ENCODE results near the gene CACNA1B.

CACNA1B gene

DNA sequence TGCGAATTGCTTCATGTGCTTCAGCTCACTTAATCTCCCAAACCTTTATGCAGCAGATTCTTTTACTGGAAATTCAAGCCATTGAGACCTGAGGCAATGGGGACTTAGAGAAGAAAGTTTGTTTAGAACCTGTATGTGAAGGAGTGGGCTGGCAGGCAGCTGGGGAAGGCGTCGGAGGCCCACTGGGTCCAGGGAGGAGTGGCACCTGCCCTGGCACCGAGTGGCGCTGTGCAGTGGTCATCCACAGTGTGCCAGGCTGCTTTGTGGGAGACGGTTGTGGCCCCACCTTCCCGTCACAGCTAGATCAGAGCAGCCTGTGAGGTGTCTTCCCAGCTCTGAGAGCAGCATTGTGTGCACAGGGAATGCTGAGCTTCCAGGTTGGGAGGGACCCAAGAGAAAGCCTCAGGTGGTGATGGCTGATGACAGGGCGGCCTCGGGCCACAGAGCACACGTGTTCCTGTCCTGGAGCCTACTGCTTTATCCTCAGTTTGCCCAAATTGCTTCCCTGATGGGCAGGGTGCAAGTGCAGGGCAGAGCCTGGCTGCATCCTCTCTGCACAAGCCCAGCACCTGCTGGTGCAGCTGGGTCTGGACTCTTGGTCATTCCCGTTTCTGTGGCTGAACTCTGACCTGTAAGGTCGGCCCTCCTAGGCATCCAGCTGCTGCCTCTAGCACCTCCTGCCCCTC is 175.2 kb downstream of the CACNA1B start:
- in situ Hi-C loops (cut with MboI; ENCODE audit: low sequenced_read_pairs, unreplicated experiment): no loop called here
- TF ChIP-seq, protein P1, sequence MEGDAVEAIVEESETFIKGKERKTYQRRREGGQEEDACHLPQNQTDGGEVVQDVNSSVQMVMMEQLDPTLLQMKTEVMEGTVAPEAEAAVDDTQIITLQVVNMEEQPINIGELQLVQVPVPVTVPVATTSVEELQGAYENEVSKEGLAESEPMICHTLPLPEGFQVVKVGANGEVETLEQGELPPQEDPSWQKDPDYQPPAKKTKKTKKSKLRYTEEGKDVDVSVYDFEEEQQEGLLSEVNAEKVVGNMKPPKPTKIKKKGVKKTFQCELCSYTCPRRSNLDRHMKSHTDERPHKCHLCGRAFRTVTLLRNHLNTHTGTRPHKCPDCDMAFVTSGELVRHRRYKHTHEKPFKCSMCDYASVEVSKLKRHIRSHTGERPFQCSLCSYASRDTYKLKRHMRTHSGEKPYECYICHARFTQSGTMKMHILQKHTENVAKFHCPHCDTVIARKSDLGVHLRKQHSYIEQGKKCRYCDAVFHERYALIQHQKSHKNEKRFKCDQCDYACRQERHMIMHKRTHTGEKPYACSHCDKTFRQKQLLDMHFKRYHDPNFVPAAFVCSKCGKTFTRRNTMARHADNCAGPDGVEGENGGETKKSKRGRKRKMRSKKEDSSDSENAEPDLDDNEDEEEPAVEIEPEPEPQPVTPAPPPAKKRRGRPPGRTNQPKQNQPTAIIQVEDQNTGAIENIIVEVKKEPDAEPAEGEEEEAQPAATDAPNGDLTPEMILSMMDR (IDR thresholded peaks at IDR 0.05; ENCODE audit: borderline replicate concordance, control extremely low read depth, extremely low read depth, insufficient read depth, missing control alignments): no peak
- DNase-seq (ENCODE audit: low spot score): no peak

DNA sequence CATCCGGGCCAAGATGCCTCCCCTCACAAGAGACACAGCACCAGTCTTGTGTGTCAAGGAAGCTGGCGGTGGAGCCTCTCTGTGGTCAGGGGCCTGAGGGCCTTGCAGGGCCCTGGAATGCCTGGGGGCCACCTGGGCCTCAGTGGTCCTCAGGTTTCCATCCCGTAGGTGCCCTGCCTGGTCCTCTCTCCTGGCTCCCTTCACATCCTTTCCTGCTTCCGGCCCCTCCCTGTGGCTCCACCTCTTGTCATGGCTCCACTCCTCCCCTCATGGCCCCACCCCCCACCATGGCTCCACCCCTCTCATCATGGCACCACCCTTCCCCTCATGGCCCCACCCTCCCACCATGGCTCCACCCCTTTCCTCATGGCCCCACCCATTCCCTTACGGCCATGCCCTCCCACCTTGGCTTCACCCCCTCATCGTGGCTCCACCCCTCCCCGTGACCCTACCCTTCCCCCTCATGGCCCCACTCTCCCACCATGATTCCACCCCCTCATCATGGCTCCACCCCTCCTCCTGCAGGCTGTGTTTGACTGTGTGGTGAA is 175.8 kb downstream of the CACNA1B start:
- DNase-seq (ENCODE audit: low spot score): no peak
- TF ChIP-seq, protein P1 (IDR thresholded peaks at IDR 0.05; ENCODE audit: borderline replicate concordance, control extremely low read depth, extremely low read depth, insufficient read depth, missing control alignments): no peak
- in situ Hi-C loops (cut with MboI; ENCODE audit: low sequenced_read_pairs, unreplicated experiment): no loop called here

DNA sequence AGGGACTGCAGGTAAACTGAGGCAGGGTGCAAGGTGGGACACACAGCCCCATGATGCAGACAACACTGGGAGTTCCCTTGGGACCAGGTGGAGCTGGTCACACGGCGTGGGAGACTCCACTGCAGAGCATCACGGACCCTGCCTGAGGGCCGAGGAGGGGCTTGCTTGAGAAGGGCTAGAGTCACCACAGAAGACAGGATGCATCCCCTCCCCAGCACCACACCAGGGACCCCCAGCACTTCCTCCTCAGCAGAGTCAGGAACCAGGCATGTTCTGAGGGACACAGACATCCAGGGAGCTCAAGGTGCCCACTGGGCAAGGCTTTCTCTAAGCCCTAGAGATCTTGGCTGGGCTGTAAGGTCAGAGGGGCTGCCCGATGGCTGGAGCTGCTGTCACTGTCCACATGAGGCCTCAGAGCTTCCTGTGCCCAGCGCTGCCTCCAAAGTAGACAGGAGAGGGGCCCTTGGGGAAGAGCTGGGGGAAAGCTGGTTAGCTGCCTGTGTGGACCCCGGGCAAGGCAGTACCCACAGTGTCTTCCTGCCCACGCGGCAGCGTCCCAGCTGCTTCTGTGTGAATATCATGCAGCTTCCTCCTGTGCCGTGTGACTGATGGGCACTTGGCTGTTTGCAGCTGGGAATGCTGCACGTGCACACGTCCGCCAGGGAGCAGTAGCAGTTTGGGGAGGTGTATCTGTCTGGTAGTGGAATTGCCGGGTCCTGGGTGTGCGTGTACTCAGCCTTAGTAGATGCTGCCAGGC is 176.6 kb downstream of the CACNA1B start:
- DNase-seq (ENCODE audit: low spot score): no peak
- TF ChIP-seq, protein P1 (IDR thresholded peaks at IDR 0.05; ENCODE audit: borderline replicate concordance, control extremely low read depth, extremely low read depth, insufficient read depth, missing control alignments): no peak

DNA sequence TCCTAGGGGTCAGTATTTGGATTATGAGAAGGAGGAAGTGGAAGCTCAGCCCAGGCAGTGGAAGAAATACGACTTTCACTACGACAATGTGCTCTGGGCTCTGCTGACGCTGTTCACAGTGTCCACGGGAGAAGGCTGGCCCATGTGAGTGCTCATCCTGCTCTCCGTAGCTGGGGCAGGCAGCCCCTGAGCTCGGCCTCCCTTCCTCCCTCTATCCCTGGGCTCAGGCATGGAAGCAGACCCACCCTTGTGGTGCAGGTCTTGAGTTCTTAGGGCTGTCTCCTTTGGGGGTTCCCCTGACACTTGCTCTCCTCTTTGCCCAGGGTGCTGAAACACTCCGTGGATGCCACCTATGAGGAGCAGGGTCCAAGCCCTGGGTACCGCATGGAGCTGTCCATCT is 180.1 kb downstream of the CACNA1B start:
- in situ Hi-C loops (cut with MboI; ENCODE audit: low sequenced_read_pairs, unreplicated experiment): no loop called here
- no peak for DNase-seq (ENCODE audit: low spot score)
- TF ChIP-seq, protein P1 (IDR thresholded peaks at IDR 0.05; ENCODE audit: borderline replicate concordance, control extremely low read depth, extremely low read depth, insufficient read depth, missing control alignments): no peak

More for the DNA sequence above, 176.6 kb downstream of the CACNA1B start:
- in situ Hi-C loops (cut with MboI; ENCODE audit: low sequenced_read_pairs, unreplicated experiment): no loop called here

DNA sequence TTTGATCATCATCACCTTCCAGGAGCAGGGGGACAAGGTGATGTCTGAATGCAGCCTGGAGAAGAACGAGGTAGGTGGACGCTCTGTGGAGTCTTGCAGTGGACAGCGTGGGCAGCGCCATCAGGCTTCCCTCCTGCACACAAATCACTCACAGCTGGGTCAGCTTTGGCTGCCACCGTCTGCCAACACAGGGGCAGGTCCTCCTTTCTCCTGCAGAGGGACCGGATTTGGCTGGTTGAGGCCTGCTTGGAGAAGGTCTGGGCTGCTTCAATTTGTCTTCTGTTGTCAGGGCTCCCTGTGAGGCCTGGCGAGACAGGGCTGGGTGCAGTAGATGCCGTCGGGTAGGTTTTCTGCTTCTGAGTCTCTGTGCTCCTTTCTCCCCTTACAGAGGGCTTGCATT is 180.6 kb downstream of the CACNA1B start:
- in situ Hi-C loops (cut with MboI; ENCODE audit: low sequenced_read_pairs, unreplicated experiment): no loop called here
- TF ChIP-seq, protein P1 (IDR thresholded peaks at IDR 0.05; ENCODE audit: borderline replicate concordance, control extremely low read depth, extremely low read depth, insufficient read depth, missing control alignments): no peak
- no peak for DNase-seq (ENCODE audit: low spot score)

DNA sequence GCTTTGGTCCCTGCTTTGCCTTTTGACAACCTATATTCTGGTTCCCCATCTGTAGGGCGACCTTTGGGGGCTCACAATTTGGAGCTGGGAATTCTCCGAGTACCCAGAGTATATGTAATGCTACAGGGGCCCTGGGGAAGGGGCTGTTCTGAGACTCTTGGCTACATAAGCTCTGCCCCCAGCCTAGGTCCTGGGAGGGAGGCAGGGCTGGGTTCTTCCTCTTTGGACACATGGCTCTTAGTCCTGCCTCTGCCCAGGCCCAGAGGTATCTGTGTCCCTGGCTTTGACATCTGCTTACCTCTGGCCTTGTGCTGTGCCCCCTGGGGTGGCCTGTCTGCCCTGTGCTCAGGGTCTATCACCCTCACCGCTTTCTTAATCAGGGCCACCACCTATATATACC is 181.6 kb downstream of the CACNA1B start:
- TF ChIP-seq, protein P1 (IDR thresholded peaks at IDR 0.05; ENCODE audit: borderline replicate concordance, control extremely low read depth, extremely low read depth, insufficient read depth, missing control alignments): no peak
- in situ Hi-C loops (cut with MboI; ENCODE audit: low sequenced_read_pairs, unreplicated experiment): no loop called here
- DNase-seq (ENCODE audit: low spot score): no peak
